ENCODE measurements around the gene APOD.

The APOD gene

GRCh38 chr3:195551381-195551978 is 32.3 kb downstream of the APOD start:
- DNase-seq = no peak

- DNase-seq = peak; percentile 21
These were observed 33.0 kb downstream of the APOD start for GRCh38 chr3:195550723-195551122.

GRCh38 chr3:195549931-195550519 is 33.7 kb downstream of the APOD start:
- peak; percentile 78 for DNase-seq

GRCh38 chr3:195548987-195549386 is 34.8 kb downstream of the APOD start:
- DNase-seq = no peak

GRCh38 chr3:195548501-195548900 is 35.2 kb downstream of the APOD start:
- no peak for DNase-seq

GRCh38 chr3:195548006-195548405 is 35.7 kb downstream of the APOD start:
- no peak for DNase-seq

GRCh38 chr3:195546130-195546560 is 37.6 kb downstream of the APOD start:
- DNase-seq = peak; percentile 41

- DNase-seq = no peak
These were observed 39.1 kb downstream of the APOD start for GRCh38 chr3:195544634-195545033.

- DNase-seq = no peak
These were observed 39.6 kb downstream of the APOD start for GRCh38 chr3:195544230-195544536.

GRCh38 chr3:195543500-195544229 is 40.1 kb downstream of the APOD start:
- DNase-seq = no peak

- peak; percentile 89 for DNase-seq
These were observed 40.8 kb downstream of the APOD start, which contains the start of gene PPP1R2 for GRCh38 chr3:195542698-195543499. Gene PPP1R2 (minus strand): TSS chr3:195543325. CDS start chr3:195543025, 300 bp downstream.

- DNase-seq = no peak
These were observed 41.4 kb downstream of the APOD start for GRCh38 chr3:195542316-195542697.

GRCh38 chr3:195540511-195540910 is 43.2 kb downstream of the APOD start:
- peak; percentile 24 for DNase-seq

- peak; percentile 21 for DNase-seq
These were observed 43.7 kb downstream of the APOD start for GRCh38 chr3:195540027-195540426.

- DNase-seq = no peak
These were observed 44.3 kb downstream of the APOD start for GRCh38 chr3:195539479-195539878.

- DNase-seq = peak; percentile 53
These were observed 45.7 kb downstream of the APOD start for GRCh38 chr3:195537995-195538394.

- no peak for DNase-seq
These were observed 48.4 kb downstream of the APOD start for GRCh38 chr3:195535293-195535692.

- DNase-seq = no peak
These were observed 50.9 kb downstream of the APOD start for GRCh38 chr3:195532834-195533233.

- DNase-seq = no peak
These were observed 51.4 kb downstream of the APOD start for GRCh38 chr3:195532345-195532744.

- DNase-seq = no peak
These were observed 52.1 kb downstream of the APOD start for GRCh38 chr3:195531683-195532082.

GRCh38 chr3:195526492-195526891 is 57.2 kb downstream of the APOD start:
- DNase-seq = no peak

- peak; percentile 36 for DNase-seq
These were observed 59.4 kb downstream of the APOD start for GRCh38 chr3:195524171-195524896.

Measured in activated naive CD4-positive, alpha-beta T cell treated with Interleukin-2 at 50 U/mL for 16 hours (primary cell).